Hindlimb muscle (tissue), 1 donor: ENCODE data around the gene SNRPD3. TPM values are rescaled to one million over a fixed set of nuclear protein-coding genes. Genes with fewer than 3 reads are reported as not detected.

Experiments used
- DNase-seq: peaks from one replicate; pipeline ENCODE4 v3.0.0-alpha.2; 2013
- polyA plus RNA-seq: library from polyadenylated mRNA; unstranded; fragments of 120-200 nt; gene quantifications from one replicate; pipeline ENCODE4 v1.2.1, GENCODE V29; 2013; ENCODE audit not compliant: insufficient read length

Gene SNRPD3
- polyA plus RNA-seq, 1 donor = 110 TPM

- no peak for DNase-seq
These were observed 15.5 kb downstream of the SNRPD3 start for GRCh38 chr22:24571266-24571665.

- no peak for DNase-seq
These were observed 21.0 kb downstream of the SNRPD3 start for GRCh38 chr22:24576778-24577177.

GRCh38 chr22:24578355-24579257, 22.8 kb downstream of the SNRPD3 start:
- DNase-seq = no peak

- no peak for DNase-seq
These were observed 23.4 kb downstream of the SNRPD3 start for GRCh38 chr22:24579258-24579601.

GRCh38 chr22:24580276-24580675, 24.5 kb downstream of the SNRPD3 start:
- DNase-seq = no peak

GRCh38 chr22:24582056-24582814, 26.4 kb downstream of the SNRPD3 start:
- no peak for DNase-seq

- DNase-seq = no peak
These were observed 27.7 kb downstream of the SNRPD3 start for GRCh38 chr22:24583221-24584165.

- DNase-seq = no peak
These were observed 28.5 kb downstream of the SNRPD3 start for GRCh38 chr22:24584166-24584790.

GRCh38 chr22:24584871-24585411, 29.1 kb downstream of the SNRPD3 start:
- no peak for DNase-seq

- DNase-seq = no peak
These were observed 29.7 kb downstream of the SNRPD3 start for GRCh38 chr22:24585461-24585860.

- DNase-seq = no peak
These were observed 30.2 kb downstream of the SNRPD3 start for GRCh38 chr22:24585927-24586546.

GRCh38 chr22:24587251-24587650, 31.5 kb downstream of the SNRPD3 start:
- DNase-seq = no peak

- no peak for DNase-seq
These were observed 32.1 kb downstream of the SNRPD3 start for GRCh38 chr22:24587948-24588347.

GRCh38 chr22:24588381-24588756, 32.6 kb downstream of the SNRPD3 start:
- no peak for DNase-seq

- DNase-seq = no peak
These were observed 33.1 kb downstream of the SNRPD3 start for GRCh38 chr22:24588757-24589481.

- DNase-seq = no peak
These were observed 33.8 kb downstream of the SNRPD3 start for GRCh38 chr22:24589518-24590030.

- no peak for DNase-seq
These were observed 34.9 kb downstream of the SNRPD3 start for GRCh38 chr22:24590596-24591173.

- no peak for DNase-seq
These were observed 35.6 kb downstream of the SNRPD3 start for GRCh38 chr22:24591286-24591830.

GRCh38 chr22:24592058-24592850, 36.5 kb downstream of the SNRPD3 start:
- no peak for DNase-seq
